ENCODE data around the gene PRDM16. TPM values are rescaled to one million over a fixed set of nuclear protein-coding genes. Genes with fewer than 3 reads are reported as not detected.

PRDM16 gene
- total RNA-seq, 1 donor from 2014 or later = 21.4 TPM

GRCh38 chr1:3117879-3118278, 48.9 kb downstream of the PRDM16 start:
- Mint-ChIP-seq H3K27me3 (ENCODE audit: unreplicated experiment) (peaks cover 8% of the 10 kb centered on the region), H3K36me3 (ENCODE audit: low read depth, unreplicated experiment) (no peaks in the 10 kb centered on the region), H3K4me1 (ENCODE audit: unreplicated experiment) (no peaks in the 10 kb centered on the region), H3K9me3 (ENCODE audit: unreplicated experiment) (no peaks in the 10 kb centered on the region), H3K4me3 (ENCODE audit: unreplicated experiment) (no peak overlapping the region), H3K27ac (ENCODE audit: unreplicated experiment) (no peak overlapping the region)
- no peak for TF ChIP-seq CTCF (IDR thresholded peaks at IDR 0.05; ENCODE audit: unreplicated experiment)
- no peak for DNase-seq (ENCODE audit: low spot score)

- Mint-ChIP-seq H3K4me3 (ENCODE audit: unreplicated experiment) (no peak overlapping the region), H3K27me3 (ENCODE audit: unreplicated experiment) (peaks cover 5% of the 10 kb centered on the region), H3K4me1 (ENCODE audit: unreplicated experiment) (no peaks in the 10 kb centered on the region), H3K27ac (ENCODE audit: unreplicated experiment) (no peak overlapping the region), H3K9me3 (ENCODE audit: unreplicated experiment) (no peaks in the 10 kb centered on the region), H3K36me3 (ENCODE audit: low read depth, unreplicated experiment) (no peaks in the 10 kb centered on the region)
- no peak for DNase-seq (ENCODE audit: low spot score)
- TF ChIP-seq CTCF (IDR thresholded peaks at IDR 0.05; ENCODE audit: unreplicated experiment) = no peak
Measured at GRCh38 chr1:3119061-3119460, 50.1 kb downstream of the PRDM16 start.

DNA sequence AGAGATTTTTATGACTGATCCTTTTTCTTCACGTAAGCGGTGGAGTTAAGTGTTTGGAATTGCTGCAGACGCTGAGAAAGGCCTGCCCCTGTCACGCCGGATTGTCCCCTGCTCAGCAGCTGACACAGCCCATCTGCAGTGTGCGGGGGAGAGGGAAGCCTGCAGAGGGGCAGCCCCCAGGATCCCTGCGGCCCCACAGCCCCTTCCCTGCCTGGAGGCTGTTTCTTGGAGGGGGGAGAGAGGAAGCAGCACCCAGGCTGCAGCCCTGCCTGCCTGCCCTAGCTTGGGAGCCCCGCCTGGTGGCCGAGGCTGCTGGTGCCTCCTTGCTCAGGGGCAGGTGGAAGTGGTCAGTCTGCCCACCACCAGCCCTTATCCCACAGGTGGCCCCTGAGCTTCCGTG, 50.7 kb downstream of the PRDM16 start:
- Mint-ChIP-seq H3K4me1 (ENCODE audit: unreplicated experiment) (no peaks in the 10 kb centered on the region), H3K36me3 (ENCODE audit: low read depth, unreplicated experiment) (no peaks in the 10 kb centered on the region), H3K9me3 (ENCODE audit: unreplicated experiment) (no peaks in the 10 kb centered on the region), H3K4me3 (ENCODE audit: unreplicated experiment) (no peak overlapping the region), H3K27ac (ENCODE audit: unreplicated experiment) (no peak overlapping the region), H3K27me3 (ENCODE audit: unreplicated experiment) (peaks cover 2% of the 10 kb centered on the region)
- TF ChIP-seq CTCF (IDR thresholded peaks at IDR 0.05; ENCODE audit: unreplicated experiment) = no peak
- no peak for DNase-seq (ENCODE audit: low spot score)

DNA sequence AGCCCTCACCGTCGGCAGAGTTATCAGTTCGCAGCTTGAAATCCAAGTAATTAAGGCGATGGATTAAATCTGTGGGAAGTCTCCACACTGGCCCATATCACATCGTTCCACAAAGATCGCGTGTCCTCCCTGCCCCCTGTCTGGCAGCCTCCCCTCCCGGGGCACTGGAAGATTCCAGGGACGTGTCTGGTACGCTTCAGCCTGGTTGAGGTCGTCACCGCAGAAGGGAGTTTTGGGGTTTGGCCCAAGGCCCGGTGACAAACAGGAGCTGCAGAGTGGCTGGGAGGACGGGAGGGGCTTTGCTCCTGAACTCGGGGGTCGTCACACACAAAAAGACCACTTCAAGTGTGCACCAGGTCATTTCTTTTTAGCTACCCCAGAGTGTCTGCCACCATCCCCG, 51.1 kb downstream of the PRDM16 start:
- no peak overlapping the region for H3K27ac Mint-ChIP-seq (ENCODE audit: unreplicated experiment)
- H3K4me3 Mint-ChIP-seq (ENCODE audit: unreplicated experiment) = no peak overlapping the region
- peaks cover 2% of the 10 kb centered on the region for H3K27me3 Mint-ChIP-seq (ENCODE audit: unreplicated experiment)
- no peaks in the 10 kb centered on the region for H3K9me3 Mint-ChIP-seq (ENCODE audit: unreplicated experiment)
- no peak for DNase-seq (ENCODE audit: low spot score)
- no peak for TF ChIP-seq CTCF (IDR thresholded peaks at IDR 0.05; ENCODE audit: unreplicated experiment)
- no peaks in the 10 kb centered on the region for H3K4me1 Mint-ChIP-seq (ENCODE audit: unreplicated experiment)
- no peaks in the 10 kb centered on the region for H3K36me3 Mint-ChIP-seq (ENCODE audit: low read depth, unreplicated experiment)

DNA sequence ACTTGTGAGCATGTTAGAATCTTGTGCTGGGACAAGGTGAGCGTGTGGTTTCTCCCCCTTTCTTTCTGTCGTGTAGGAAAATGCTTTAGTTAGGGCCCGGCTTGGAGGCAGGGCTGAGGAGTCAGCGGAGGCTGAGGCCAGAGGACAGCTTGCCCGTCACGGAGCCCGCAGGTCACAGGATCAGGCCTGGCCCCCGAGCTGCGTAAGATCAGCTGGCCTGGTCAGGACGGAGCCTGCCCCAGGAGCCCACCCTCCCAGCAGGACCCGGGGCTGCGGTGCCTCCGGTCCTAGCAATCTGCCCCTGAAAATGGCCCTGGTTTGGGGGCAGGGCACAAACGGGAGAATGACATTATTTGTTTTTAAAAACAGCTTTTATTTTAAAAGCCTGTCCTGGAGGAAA, 52.0 kb downstream of the PRDM16 start:
- peaks cover 2% of the 10 kb centered on the region for H3K27me3 Mint-ChIP-seq (ENCODE audit: unreplicated experiment)
- H3K27ac Mint-ChIP-seq (ENCODE audit: unreplicated experiment) = no peak overlapping the region
- no peaks in the 10 kb centered on the region for H3K4me1 Mint-ChIP-seq (ENCODE audit: unreplicated experiment)
- no peaks in the 10 kb centered on the region for H3K36me3 Mint-ChIP-seq (ENCODE audit: low read depth, unreplicated experiment)
- TF ChIP-seq CTCF (IDR thresholded peaks at IDR 0.05; ENCODE audit: unreplicated experiment) = no peak
- no peak for DNase-seq (ENCODE audit: low spot score)
- H3K4me3 Mint-ChIP-seq (ENCODE audit: unreplicated experiment) = no peak overlapping the region
- H3K9me3 Mint-ChIP-seq (ENCODE audit: unreplicated experiment) = no peaks in the 10 kb centered on the region
